Measurements from ENCODE around the gene CHD3.

Gene CHD3

GRCh38 chr17:7916385-7916682 lies 27.7 kb downstream of the CHD3 start (continued):
- TF ChIP-seq ZBTB26 (tag by site-specific recombination; optimal IDR thresholded peaks at IDR 0.05) (no peak), ZFP3 (tag by site-specific recombination; IDR thresholded peaks at IDR 0.05; ENCODE audit: low read depth) (no peak), ZFP41 (tag by site-specific recombination; IDR thresholded peaks at IDR 0.05; ENCODE audit: borderline replicate concordance) (no peak), ZNF585B (tag by site-specific recombination; IDR thresholded peaks at IDR 0.05) (no peak), MZF1 (tag by site-specific recombination; IDR thresholded peaks at IDR 0.05; ENCODE audit: borderline replicate concordance) (no peak), ZNF596 (tag by site-specific recombination; IDR thresholded peaks at IDR 0.05) (no peak), ZNF830 (tag by site-specific recombination; IDR thresholded peaks at IDR 0.05; ENCODE audit: low read depth) (no peak), ZNF664 (tag by site-specific recombination; IDR thresholded peaks at IDR 0.05) (no peak), ZNF701 (tag by site-specific recombination; IDR thresholded peaks at IDR 0.05) (no peak), ZNF433 (tag by site-specific recombination; IDR thresholded peaks at IDR 0.05; ENCODE audit: low read depth) (no peak), ZSCAN4 (tag by site-specific recombination; IDR thresholded peaks at IDR 0.05) (no peak), SP3 (tag by site-specific recombination; IDR thresholded peaks at IDR 0.05) (peak; percentile 2; the same call in 1 of the 2 replicates), ZNF426 (tag by site-specific recombination; IDR thresholded peaks at IDR 0.05) (no peak), ZNF639 (tag by site-specific recombination; IDR thresholded peaks at IDR 0.05) (0 out of 2 replicates have a peak, but pooled peaks have one; percentile 14), ZEB2 (tag by site-specific recombination; IDR thresholded peaks at IDR 0.05) (0 out of 2 replicates have a peak, but pooled peaks have one; percentile 17), ZNF138 (tag by site-specific recombination; IDR thresholded peaks at IDR 0.05; ENCODE audit: borderline replicate concordance) (no peak), SCRT2 (tag by site-specific recombination; IDR thresholded peaks at IDR 0.05) (no peak), ZNF530 (tag by site-specific recombination; IDR thresholded peaks at IDR 0.05; ENCODE audit: low read depth) (no peak), ZNF121 (tag by site-specific recombination; IDR thresholded peaks at IDR 0.05) (no peak), PATZ1 (tag by site-specific recombination; IDR thresholded peaks at IDR 0.05) (peak; percentile 36), GLIS2 (tag by site-specific recombination; IDR thresholded peaks at IDR 0.05) (peak; percentile 65), ZNF132 (tag by site-specific recombination; IDR thresholded peaks at IDR 0.05; ENCODE audit: borderline replicate concordance) (no peak), ZNF624 (tag by site-specific recombination; IDR thresholded peaks at IDR 0.05) (no peak), ZNF785 (tag by site-specific recombination; IDR thresholded peaks at IDR 0.05) (no peak), ZNF529 (tag by site-specific recombination; IDR thresholded peaks at IDR 0.05; ENCODE audit: insufficient replicate concordance) (no peak), SETDB1 (IDR thresholded peaks at IDR 0.05; ENCODE audit: insufficient read length, low read length) (no peak), ZBTB44 (tag by site-specific recombination; IDR thresholded peaks at IDR 0.05) (no peak), ELK4 (IDR thresholded peaks at IDR 0.05; ENCODE audit: borderline replicate concordance, low read depth, low read length) (no peak), ZNF394 (tag by site-specific recombination; IDR thresholded peaks at IDR 0.05; ENCODE audit: borderline replicate concordance) (no peak), ZNF621 (tag by site-specific recombination; IDR thresholded peaks at IDR 0.05) (no peak)
